ENCODE measurements around the gene UBN1. TPM values are rescaled to one million over a fixed set of nuclear protein-coding genes. Genes with fewer than 3 reads are reported as not detected.

The UBN1 gene
- total RNA-seq, 3 donors from 2014 or later: 28.8 to 32.8 (median 29.1) TPM

DNA sequence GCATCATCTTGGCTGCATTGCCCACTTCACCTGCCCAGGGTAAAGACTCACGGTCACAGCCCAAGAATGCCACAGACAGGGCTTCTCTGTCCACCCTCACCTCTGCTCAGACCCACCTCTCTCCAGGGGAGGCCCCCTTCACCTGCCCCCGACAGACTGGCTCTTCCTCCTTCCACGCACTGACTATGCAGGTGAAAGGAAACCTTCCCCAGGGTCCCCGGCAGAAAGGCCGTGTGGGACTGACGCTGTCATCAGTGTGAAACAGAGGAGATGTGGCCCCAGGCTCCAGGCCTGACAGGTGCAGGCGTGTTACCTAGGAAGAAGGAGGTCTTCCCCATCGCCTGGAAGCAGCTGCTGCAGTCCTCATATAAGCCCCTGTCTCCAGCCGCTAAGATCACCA is 35.5 kb upstream of the UBN1 start:
- no peak for DNase-seq (ENCODE audit: low spot score in 2 of 2)
- intact Hi-C loops (cut with DNase I; ENCODE audit: low total_unique reads): no loop called here
- H3K36me3 ChIP-seq: peaks cover 14% of the 10 kb centered on the region

DNA sequence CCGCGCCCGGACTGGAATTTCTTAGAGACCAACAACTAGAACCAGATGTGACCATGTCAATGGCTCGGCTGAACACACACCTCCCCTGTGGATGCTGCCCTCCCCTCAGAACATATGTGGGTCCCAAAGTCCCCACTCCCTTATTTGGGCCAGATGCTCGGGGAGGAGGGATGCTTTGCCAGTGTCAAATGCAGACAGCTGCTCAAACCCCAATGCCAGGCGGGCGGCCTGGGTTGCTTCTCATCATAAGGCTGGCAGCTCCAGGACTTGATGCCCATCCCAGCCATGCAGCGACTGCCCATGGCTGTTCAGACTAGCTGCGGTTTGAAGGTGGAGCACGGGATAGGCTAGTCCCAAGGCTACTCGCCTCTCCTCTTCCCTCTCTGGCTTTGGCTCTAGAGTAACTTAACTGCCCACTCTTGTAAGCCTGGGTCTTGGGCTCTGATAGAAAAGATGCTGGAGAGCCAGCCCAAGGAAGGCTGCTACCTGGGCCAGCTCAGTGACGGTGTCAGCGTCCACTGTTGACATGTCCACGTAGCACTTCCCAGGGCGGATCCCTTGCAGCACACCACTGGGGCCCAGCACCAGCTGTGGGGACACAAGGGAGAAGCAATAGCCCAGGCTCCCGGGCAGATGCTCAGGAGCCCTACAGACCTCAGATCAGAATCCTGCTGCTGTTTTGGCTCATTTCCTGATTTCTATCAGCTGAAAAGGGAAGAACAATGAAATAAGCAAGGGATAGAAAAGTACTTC is 33.9 kb upstream of the UBN1 start:
- no peak overlapping the region for H3K4me3 ChIP-seq
- peaks cover 14% of the 10 kb centered on the region for H3K36me3 ChIP-seq
- H3K9me3 ChIP-seq: no peaks in the 10 kb centered on the region
- TF ChIP-seq POLR2AphosphoS5 (IDR thresholded peaks at IDR 0.05) (no peak), CTCF (IDR thresholded peaks at IDR 0.05) (no peak), POLR2A (IDR thresholded peaks at IDR 0.05) (no peak)
- DNase-seq (ENCODE audit: low spot score in 2 of 2): no peak
- no peak overlapping the region for H3K27ac ChIP-seq
- H3K27me3 ChIP-seq: no peaks in the 10 kb centered on the region
- intact Hi-C loops (cut with DNase I; ENCODE audit: low total_unique reads): no loop called here
- no peaks in the 10 kb centered on the region for H3K4me1 ChIP-seq

More for the DNA sequence above, 35.5 kb upstream of the UBN1 start:
- no peak overlapping the region for H3K27ac ChIP-seq
- H3K4me3 ChIP-seq: no peak overlapping the region
- H3K9me3 ChIP-seq: no peaks in the 10 kb centered on the region
- no peaks in the 10 kb centered on the region for H3K27me3 ChIP-seq
- no peak for TF ChIP-seq CTCF (IDR thresholded peaks at IDR 0.05)
- no peak for TF ChIP-seq POLR2A (IDR thresholded peaks at IDR 0.05)
- no peak for TF ChIP-seq POLR2AphosphoS5 (IDR thresholded peaks at IDR 0.05)
- H3K4me1 ChIP-seq: no peaks in the 10 kb centered on the region

GRCh38 chr16:4814046-4814445 is 33.2 kb upstream of the UBN1 start:
- Histone ChIP-seq H3K36me3 (peaks cover 14% of the 10 kb centered on the region), H3K4me3 (no peak overlapping the region), H3K27ac (no peak overlapping the region), H3K27me3 (no peaks in the 10 kb centered on the region), H3K4me1 (no peaks in the 10 kb centered on the region), H3K9me3 (no peaks in the 10 kb centered on the region)
- TF ChIP-seq POLR2A (IDR thresholded peaks at IDR 0.05): no peak
- TF ChIP-seq POLR2AphosphoS5 (IDR thresholded peaks at IDR 0.05): no peak
- no peak for TF ChIP-seq CTCF (IDR thresholded peaks at IDR 0.05)
- DNase-seq (ENCODE audit: low spot score in 2 of 2): no peak
- intact Hi-C loops (cut with DNase I; ENCODE audit: low total_unique reads): no loop called here

DNA sequence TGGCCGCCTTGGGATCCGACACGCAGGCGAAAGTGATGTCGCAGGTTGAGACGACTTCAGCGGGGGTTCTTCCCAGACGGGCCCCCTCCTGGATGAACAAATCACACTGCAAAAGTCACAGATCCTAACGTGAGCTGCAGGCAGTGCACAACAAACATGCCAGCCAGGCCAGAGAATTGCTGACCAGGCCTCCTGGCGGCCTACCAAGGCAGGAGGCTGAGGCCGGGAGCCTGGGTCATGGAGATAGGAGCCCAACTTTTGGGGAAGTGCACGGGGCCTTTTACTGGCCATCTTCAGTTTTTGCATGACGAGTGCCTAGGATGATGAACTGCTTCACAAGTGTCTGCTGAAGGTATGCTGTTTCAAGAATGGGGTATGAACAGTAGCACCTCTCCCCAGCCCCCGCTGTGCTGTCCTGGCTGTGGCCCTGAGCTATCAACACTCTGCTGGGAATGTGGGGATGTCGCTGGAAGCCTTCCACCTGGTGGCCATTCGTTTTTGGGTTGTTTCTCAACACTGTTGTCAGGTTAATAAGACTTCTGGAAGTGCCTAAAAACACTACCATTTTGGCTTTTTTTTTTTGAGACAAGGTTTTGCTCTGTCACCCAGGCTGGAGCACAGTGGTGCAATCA is 32.6 kb upstream of the UBN1 start:
- H3K36me3 ChIP-seq: peaks cover 14% of the 10 kb centered on the region
- TF ChIP-seq CTCF (IDR thresholded peaks at IDR 0.05): no peak
- no peak for TF ChIP-seq POLR2A (IDR thresholded peaks at IDR 0.05)
- TF ChIP-seq POLR2AphosphoS5 (IDR thresholded peaks at IDR 0.05): no peak
- DNase-seq (ENCODE audit: low spot score in 2 of 2): no peak
- no peaks in the 10 kb centered on the region for H3K4me1 ChIP-seq
- intact Hi-C loops (cut with DNase I; ENCODE audit: low total_unique reads): no loop called here
- no peaks in the 10 kb centered on the region for H3K27me3 ChIP-seq
- no peak overlapping the region for H3K4me3 ChIP-seq
- H3K27ac ChIP-seq: no peak overlapping the region
- H3K9me3 ChIP-seq: no peaks in the 10 kb centered on the region

GRCh38 chr16:4820652-4821051 is 26.6 kb upstream of the UBN1 start:
- TF ChIP-seq POLR2AphosphoS5 (IDR thresholded peaks at IDR 0.05): no peak
- no peak overlapping the region for H3K4me3 ChIP-seq
- no peak for DNase-seq (ENCODE audit: low spot score in 2 of 2)
- intact Hi-C loops (cut with DNase I; ENCODE audit: low total_unique reads): no loop called here
- H3K4me1 ChIP-seq: no peaks in the 10 kb centered on the region
- H3K27ac ChIP-seq: no peak overlapping the region
- H3K36me3 ChIP-seq: no peaks in the 10 kb centered on the region
- H3K9me3 ChIP-seq: no peaks in the 10 kb centered on the region
- no peaks in the 10 kb centered on the region for H3K27me3 ChIP-seq
